UCSD-AML1 (cell line): Measurements from ENCODE around the gene KLHL8.
"Not testable (repeated sequence)": the region's sequence is repeated elsewhere in the genome, so short reads cannot be mapped to it uniquely, and the experiment has no call there.

Source experiments
- DNase-seq: peaks from one replicate; lab custom pipeline; 2025; ENCODE audit not compliant: unreplicated experiment; lab: John Stamatoyannopoulos, UW

The KLHL8 gene

GRCh38 chr4:87180767-87181166, 39.7 kb downstream of the KLHL8 start:
- DNase-seq = no peak

- no peak for DNase-seq
Observed at GRCh38 chr4:87179751-87180150, 40.7 kb downstream of the KLHL8 start.

GRCh38 chr4:87174672-87175071, 45.7 kb downstream of the KLHL8 start:
- DNase-seq = no peak

- no peak for DNase-seq
Observed at GRCh38 chr4:87171944-87172343, 48.5 kb downstream of the KLHL8 start.

- no peak for DNase-seq
Observed at GRCh38 chr4:87166296-87166854, 54.0 kb downstream of the KLHL8 start.

- no peak for DNase-seq
Observed at GRCh38 chr4:87165892-87166291, 54.5 kb downstream of the KLHL8 start.

- no peak for DNase-seq
Observed at GRCh38 chr4:87153078-87153870, 67.1 kb downstream of the KLHL8 start.

GRCh38 chr4:87152310-87153041, 67.9 kb downstream of the KLHL8 start:
- DNase-seq = no peak

- no peak for DNase-seq
Observed at GRCh38 chr4:87151730-87152129, 68.7 kb downstream of the KLHL8 start.

- DNase-seq = no peak
Observed at GRCh38 chr4:87150498-87151261, 69.7 kb downstream of the KLHL8 start.

- no peak for DNase-seq
Observed at GRCh38 chr4:87147116-87147515, 73.3 kb downstream of the KLHL8 start.

GRCh38 chr4:87145934-87146333, 74.5 kb downstream of the KLHL8 start:
- not testable (repeated sequence) for DNase-seq

GRCh38 chr4:87144356-87144755, 76.1 kb downstream of the KLHL8 start:
- DNase-seq = no peak

GRCh38 chr4:87141428-87141827, 79.0 kb downstream of the KLHL8 start:
- DNase-seq = no peak

GRCh38 chr4:87134122-87134521, 86.3 kb downstream of the KLHL8 start:
- no peak for DNase-seq

GRCh38 chr4:87133183-87133582, 87.2 kb downstream of the KLHL8 start:
- DNase-seq = no peak

GRCh38 chr4:87132035-87132434, 88.4 kb downstream of the KLHL8 start:
- no peak for DNase-seq

GRCh38 chr4:87130985-87131703, 89.3 kb downstream of the KLHL8 start:
- no peak for DNase-seq

GRCh38 chr4:87129681-87130080, 90.7 kb downstream of the KLHL8 start:
- DNase-seq = no peak

GRCh38 chr4:87128006-87128705, 92.3 kb downstream of the KLHL8 start:
- DNase-seq = no peak
